RWPE2 (cell line): ENCODE measurements around the gene WNT11.

Experiments used
- ATAC-seq: fragments of 200-7000 bp; cut with Tn5 transposase; 3 replicates; pipeline ENCODE4 v1.9.1; 2021; ENCODE audit warnings: low read depth
- DNase-seq: peaks from one replicate; pipeline ENCODE4 v3.0.0-alpha.2; 2020; ENCODE audit warnings: low spot score
- H3K27ac ChIP-seq: fragments of 450-650 bp; 2 replicates; pipeline ENCODE4 v1.5.1; 2017; ENCODE audit warnings: mild to moderate bottlenecking; ENCODE audit not compliant: poor library complexity, severe bottlenecking
- H3K27me3 ChIP-seq: fragments of 250-450 bp; sonication (Bioruptor Pico); 2 replicates; pipeline ENCODE4 v1.5.1; 2021; ENCODE audit warnings: mild to moderate bottlenecking, moderate library complexity; ENCODE audit not compliant: insufficient read depth, poor library complexity, severe bottlenecking
- H3K36me3 ChIP-seq: fragments of 250-450 bp; sonication (Bioruptor Pico); 2 replicates; pipeline ENCODE4 v1.5.1; 2020; ENCODE audit warnings: low read depth, mild to moderate bottlenecking, moderate library complexity
- H3K4me1 ChIP-seq: fragments of 250-450 bp; sonication (Bioruptor Pico); 2 replicates; pipeline ENCODE4 v1.5.1; 2021; ENCODE audit warnings: mild to moderate bottlenecking, moderate library complexity; ENCODE audit not compliant: insufficient read depth, poor library complexity, severe bottlenecking
- H3K4me3 ChIP-seq: fragments of 250-450 bp; sonication (Bioruptor Pico); 2 replicates; pipeline ENCODE4 v1.5.1; 2021; ENCODE audit warnings: mild to moderate bottlenecking, moderate library complexity; ENCODE audit not compliant: severe bottlenecking
- H3K9me3 ChIP-seq: fragments of 250-450 bp; sonication (Bioruptor Pico); 2 replicates; pipeline ENCODE4 v1.5.1; 2021; ENCODE audit warnings: mild to moderate bottlenecking, moderate library complexity; ENCODE audit not compliant: severe bottlenecking
- CTCF ChIP-seq: fragments of 450-650 bp; IDR thresholded peaks from one replicate; pipeline ENCODE4 v1.5.1; 2017; ENCODE audit warnings: mild to moderate bottlenecking, moderate library complexity; ENCODE audit not compliant: poor library complexity, severe bottlenecking

WNT11 gene

GRCh38 chr11:76233196-76233921 lies 27.1 kb upstream of the WNT11 start:
- H3K9me3 ChIP-seq = no peaks in the 10 kb centered on the region
- no peaks in the 10 kb centered on the region for H3K4me1 ChIP-seq
- no peaks in the 10 kb centered on the region for H3K27me3 ChIP-seq
- TF ChIP-seq CTCF = no peak
- no peak for DNase-seq
- H3K36me3 ChIP-seq = no peaks in the 10 kb centered on the region
- no peak overlapping the region for H3K27ac ChIP-seq
- no peak overlapping the region for H3K4me3 ChIP-seq
- ATAC-seq = no peak

- no peaks in the 10 kb centered on the region for H3K9me3 ChIP-seq
- ATAC-seq = no peak
- no peak for DNase-seq
- H3K36me3 ChIP-seq = no peaks in the 10 kb centered on the region
- H3K27ac ChIP-seq = no peak overlapping the region
- H3K4me1 ChIP-seq = no peaks in the 10 kb centered on the region
- no peak for TF ChIP-seq CTCF
- H3K4me3 ChIP-seq = no peak overlapping the region
- H3K27me3 ChIP-seq = no peaks in the 10 kb centered on the region
These were observed 25.8 kb upstream of the WNT11 start for GRCh38 chr11:76232026-76232665.

- Histone ChIP-seq H3K27ac (no peak overlapping the region), H3K4me1 (no peaks in the 10 kb centered on the region), H3K27me3 (no peaks in the 10 kb centered on the region), H3K4me3 (no peak overlapping the region), H3K36me3 (no peaks in the 10 kb centered on the region), H3K9me3 (no peaks in the 10 kb centered on the region)
- DNase-seq (no peak), ATAC-seq (no peak)
- TF ChIP-seq CTCF = no peak
These were observed 24.9 kb upstream of the WNT11 start for GRCh38 chr11:76231121-76231738.

GRCh38 chr11:76230392-76230791 lies 24.1 kb upstream of the WNT11 start:
- Histone ChIP-seq H3K4me1 (no peaks in the 10 kb centered on the region), H3K27me3 (no peaks in the 10 kb centered on the region)

More at GRCh38 chr11:76230392-76230791, 24.1 kb upstream of the WNT11 start:
- H3K27ac ChIP-seq = no peak overlapping the region
- TF ChIP-seq CTCF = no peak
- ATAC-seq (no peak), DNase-seq (no peak)
- H3K36me3 ChIP-seq = no peaks in the 10 kb centered on the region
- H3K9me3 ChIP-seq = no peaks in the 10 kb centered on the region
- H3K4me3 ChIP-seq = no peak overlapping the region
